Liver (tissue), 9 donors: Measurements from ENCODE around the gene ABCB9. TPM values are rescaled to one million over a fixed set of nuclear protein-coding genes. Genes with fewer than 3 reads are reported as not detected.

Experiments
- DNase-seq: peaks from one replicate; pipeline ENCODE4 v3.0.0-alpha.2; 2017; ENCODE audit warnings: low spot score
- H3K27ac ChIP-seq, 2 donors: one replicate each; pipeline ENCODE4 v1.7.0; 2013; ENCODE audit warnings: inconsistent platforms in 2 of 2, low read length in 2 of 2, control low read depth in 1 of 2, low read depth in 1 of 2, mild to moderate bottlenecking in 1 of 2
- H3K27me3 ChIP-seq, 4 donors: one replicate each; pipeline versions ENCODE4 v1.6.1 to v1.7.0; 2013; ENCODE audit warnings: low read length in 3 of 4, inconsistent platforms in 1 of 4, mild to moderate bottlenecking in 1 of 4, moderate library complexity in 1 of 4; ENCODE audit not compliant: control insufficient read depth in 4 of 4, insufficient read depth in 4 of 4
- H3K36me3 ChIP-seq, 4 donors: one replicate each; pipeline versions ENCODE4 v1.6.1 to v1.7.0; 2013; ENCODE audit warnings: low read length in 3 of 4, mild to moderate bottlenecking in 3 of 4, low read depth in 1 of 4, moderate library complexity in 1 of 4; ENCODE audit not compliant: control insufficient read depth in 4 of 4, insufficient read depth in 3 of 4
- H3K4me1 ChIP-seq, 4 donors: one replicate each; pipeline versions ENCODE4 v1.6.1 to v1.7.0; 2013; ENCODE audit warnings: low read length in 3 of 4, mild to moderate bottlenecking in 3 of 4, moderate library complexity in 1 of 4; ENCODE audit not compliant: control insufficient read depth in 4 of 4, insufficient read depth in 4 of 4
- H3K4me3 ChIP-seq, 3 donors: one replicate each; pipeline versions ENCODE4 v1.6.1 to v1.7.0; 2013; ENCODE audit warnings: low read length in 3 of 3, control low read depth in 1 of 3, low read depth in 1 of 3, mild to moderate bottlenecking in 1 of 3
- H3K9ac ChIP-seq, 2 donors: one replicate each; pipeline ENCODE4 v1.7.0; 2013; ENCODE audit warnings: low read length in 2 of 2, mild to moderate bottlenecking in 2 of 2, moderate library complexity in 2 of 2, control low read depth in 1 of 2, low read depth in 1 of 2
- H3K9me3 ChIP-seq, 4 donors: one replicate each; pipeline versions ENCODE4 v1.6.1 to v1.7.0; 2013; ENCODE audit warnings: low read length in 3 of 4; ENCODE audit not compliant: control insufficient read depth in 4 of 4
- ATF3 ChIP-seq: IDR thresholded peaks from 2 replicates; pipeline ENCODE4 v1.6.1; 2016; ENCODE audit warnings: antibody characterized with exemption
- CTCF ChIP-seq: fragments of 150-350 bp; IDR thresholded peaks from 2 replicates; pipeline ENCODE4 v1.5.1; 2017; ENCODE audit warnings: improper control_type of control experiment, low read depth, low read length; ENCODE audit not compliant: missing input control
- EGR1 ChIP-seq, 2 donors: IDR thresholded peaks; 2 replicates each; pipeline ENCODE4 v1.6.1; 2016 to 2018; ENCODE audit warnings: antibody characterized with exemption in 2 of 2, low read depth in 2 of 2
- FOXA1 ChIP-seq: IDR thresholded peaks from 2 replicates; pipeline ENCODE4 v1.6.1; 2016; ENCODE audit warnings: antibody characterized with exemption
- FOXA2 ChIP-seq: IDR thresholded peaks from 2 replicates; pipeline ENCODE4 v1.6.1; 2016; ENCODE audit warnings: antibody characterized with exemption
- GABPA ChIP-seq, 2 donors: IDR thresholded peaks in 1 of 2; conservative IDR thresholded peaks in 1 of 2; 2 replicates each; pipeline ENCODE4 v1.6.1; 2016; ENCODE audit warnings: antibody characterized with exemption in 2 of 2, mild to moderate bottlenecking in 1 of 2, moderate library complexity in 1 of 2
- HNF4A ChIP-seq, 2 donors: conservative IDR thresholded peaks; 2 replicates each; pipeline ENCODE4 v1.6.1; 2016; ENCODE audit warnings: antibody characterized with exemption in 2 of 2, mild to moderate bottlenecking in 2 of 2
- HNF4G ChIP-seq: IDR thresholded peaks from 2 replicates; pipeline ENCODE4 v1.6.1; 2016; ENCODE audit warnings: antibody characterized with exemption
- JUND ChIP-seq, 2 donors: IDR thresholded peaks; 2 replicates each; pipeline ENCODE4 v1.6.1; 2016; ENCODE audit warnings: antibody characterized with exemption in 2 of 2
- MAX ChIP-seq: IDR thresholded peaks from 2 replicates; pipeline ENCODE4 v1.6.1; 2016; ENCODE audit warnings: antibody characterized with exemption
- NR2F2 ChIP-seq: IDR thresholded peaks from 2 replicates; pipeline ENCODE4 v1.6.1; 2016; ENCODE audit warnings: antibody characterized with exemption
- RAD21 ChIP-seq, 2 donors: IDR thresholded peaks; 2 replicates each; pipeline ENCODE4 v1.6.1; 2016; ENCODE audit warnings: antibody characterized with exemption in 2 of 2, mild to moderate bottlenecking in 2 of 2
- RXRA ChIP-seq, 2 donors: IDR thresholded peaks; 2 replicates each; pipeline ENCODE4 v1.6.1; 2017 to 2018; ENCODE audit warnings: antibody characterized with exemption in 2 of 2, mild to moderate bottlenecking in 1 of 2
- SP1 ChIP-seq: IDR thresholded peaks from 2 replicates; pipeline ENCODE4 v1.6.1; 2018; ENCODE audit warnings: antibody characterized with exemption, mild to moderate bottlenecking
- TAF1 ChIP-seq: conservative IDR thresholded peaks from 2 replicates; pipeline ENCODE4 v1.6.1; 2016; ENCODE audit warnings: antibody characterized with exemption, mild to moderate bottlenecking
- YY1 ChIP-seq: IDR thresholded peaks from 2 replicates; pipeline ENCODE4 v1.6.1; 2016; ENCODE audit warnings: antibody characterized with exemption, mild to moderate bottlenecking
- WGBS: extraction: QIAGEN DNeasy Blood & Tissue Kit; methylation state at CpG from one replicate; pipeline ENCODE4 v1.1.7; 2013; 5-methylcytosine and 5-hydroxymethylcytosine counted together
- polyA plus RNA-seq, 2 donors: library from polyadenylated mRNA; stranded (reverse) in 1 of 2; unstranded in 1 of 2; fragments of 200-250 nt in 1 of 2; fragments of >200 nt in 1 of 2; fragmentation: Nextera tagmentation in 1 of 2; extraction: Ambion mirVana in 1 of 2; gene quantifications; one replicate each; pipeline versions ENCODE4 v1.2.1 to v1.2.3, GENCODE V29; 2013 to 2015
- total RNA-seq, 2 donors: library from RNA; depleted of rRNA; stranded (reverse); fragments of >200 nt; gene quantifications; one replicate each; pipeline ENCODE4 v1.2.3, GENCODE V29; 2014
- TF ChIP-seq, protein P1 (sequence below): IDR thresholded peaks from 2 replicates; pipeline ENCODE4 v1.6.1; 2016; ENCODE audit warnings: antibody characterized with exemption, mild to moderate bottlenecking
- TF ChIP-seq, protein P2 (sequence below): IDR thresholded peaks from 2 replicates; pipeline ENCODE4 v1.6.1; 2016; ENCODE audit warnings: antibody characterized with exemption
- donor health status: healthy.
- donor health status: healthy.
- donor health status: healthy.
- donor health status: healthy.
- donor health status: healthy.

The ABCB9 gene
- total and polyA plus RNA-seq, 4 donors = 0.29 to 3.3 (median 1.3) TPM

- H3K4me1 ChIP-seq = no peaks in the 10 kb centered on the region
- no peak overlapping the region for H3K4me3 ChIP-seq
- H3K9me3 ChIP-seq = no peaks in the 10 kb centered on the region
- 87% methylated on average over 14 of the region's 14 CpGs for WGBS
- no peaks in the 10 kb centered on the region for H3K36me3 ChIP-seq
- H3K27me3 ChIP-seq = no peaks in the 10 kb centered on the region
- no peak overlapping the region for H3K9ac ChIP-seq
- no peak for TF ChIP-seq JUND (IDR thresholded peaks at IDR 0.05)
- no peak for TF ChIP-seq SP1
- no peak for TF ChIP-seq HNF4A (conservative IDR thresholded peaks at IDR 0.05)
- H3K27ac ChIP-seq = no peak overlapping the region
- DNase-seq = no peak
Observed at GRCh38 chr12:122944605-122945592, 21.4 kb downstream of the ABCB9 start.

DNA sequence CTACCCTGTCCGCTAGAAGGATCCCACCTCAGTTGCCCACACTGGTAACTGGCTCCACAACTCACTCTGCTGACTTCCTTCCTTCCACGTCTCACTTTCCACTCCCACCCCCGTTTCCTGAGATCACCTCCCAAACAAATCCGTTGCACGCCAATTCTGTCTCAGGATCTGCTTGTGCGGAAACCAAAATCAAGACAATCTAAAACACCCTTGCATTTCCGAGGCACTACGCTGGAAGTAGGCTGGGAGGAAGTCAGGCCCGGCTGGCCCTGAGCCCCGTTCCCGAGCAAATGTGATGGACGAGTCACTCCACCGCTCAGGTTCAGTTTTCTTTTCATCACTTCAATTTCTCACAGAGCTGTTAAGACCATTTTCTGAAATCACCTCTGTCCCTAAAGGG, 23.1 kb downstream of the ABCB9 start:
- Histone ChIP-seq H3K4me3 (no peak overlapping the region), H3K27ac (no peak overlapping the region), H3K9ac (no peak overlapping the region), H3K27me3 (no peaks in the 10 kb centered on the region), H3K36me3 (no peaks in the 10 kb centered on the region), H3K9me3 (no peaks in the 10 kb centered on the region), H3K4me1 (no peaks in the 10 kb centered on the region)
- DNase-seq = no peak
- 75% methylated on average over 13 of the region's 13 CpGs for WGBS
- TF ChIP-seq FOXA2 = no peak
- no peak for TF ChIP-seq EGR1 (IDR thresholded peaks at IDR 0.05; ENCODE audit: low read depth in 2 of 2)
- TF ChIP-seq NR2F2 = peak; percentile 26
- no peak for TF ChIP-seq HNF4G

DNA sequence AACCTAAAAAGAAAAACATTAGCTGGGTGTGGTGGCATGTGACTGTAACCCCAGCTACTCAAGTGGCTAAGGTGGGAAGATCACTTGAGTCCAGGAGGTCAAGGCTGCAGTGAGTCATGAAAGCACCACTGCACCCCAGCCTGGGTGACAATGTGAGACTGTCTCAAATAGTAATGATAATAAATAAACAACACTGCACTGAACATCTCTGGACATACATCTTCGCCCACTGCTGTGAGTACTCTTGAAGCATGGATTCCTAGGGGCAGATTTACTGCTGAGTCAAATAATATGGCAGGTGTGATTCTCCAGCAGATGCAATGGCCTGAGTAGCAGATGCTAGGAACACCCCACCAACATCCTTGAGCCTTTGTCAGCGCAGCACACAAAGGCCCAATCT, 23.6 kb downstream of the ABCB9 start:
- Histone ChIP-seq H3K4me1 (peaks cover 0 to 2% (median 0%) of the 10 kb centered on the region in 4 donors), H3K9ac (no peak overlapping the region), H3K27ac (no peak overlapping the region), H3K27me3 (no peaks in the 10 kb centered on the region), H3K4me3 (no peak overlapping the region), H3K36me3 (no peaks in the 10 kb centered on the region), H3K9me3 (no peaks in the 10 kb centered on the region)
- DNase-seq = no peak
- 93% methylated on average over 2 of the region's 2 CpGs for WGBS
- TF ChIP-seq HNF4A (conservative IDR thresholded peaks at IDR 0.05) (no peak), FOXA1 (no peak), MAX (no peak), RXRA (IDR thresholded peaks at IDR 0.05) (no peak), SP1 (no peak), EGR1 (IDR thresholded peaks at IDR 0.05; ENCODE audit: low read depth in 2 of 2) (no peak), YY1 (no peak), GABPA (IDR thresholded peaks at IDR 0.05 in 1 of 2, conservative IDR thresholded peaks at IDR 0.05 in 1 of 2) (no peak), RAD21 (IDR thresholded peaks at IDR 0.05) (no peak), CTCF (no peak), NR2F2 (no peak), ATF3 (no peak), TAF1 (no peak), JUND (IDR thresholded peaks at IDR 0.05) (no peak), FOXA2 (no peak), HNF4G (no peak)
- TF ChIP-seq, protein P1, sequence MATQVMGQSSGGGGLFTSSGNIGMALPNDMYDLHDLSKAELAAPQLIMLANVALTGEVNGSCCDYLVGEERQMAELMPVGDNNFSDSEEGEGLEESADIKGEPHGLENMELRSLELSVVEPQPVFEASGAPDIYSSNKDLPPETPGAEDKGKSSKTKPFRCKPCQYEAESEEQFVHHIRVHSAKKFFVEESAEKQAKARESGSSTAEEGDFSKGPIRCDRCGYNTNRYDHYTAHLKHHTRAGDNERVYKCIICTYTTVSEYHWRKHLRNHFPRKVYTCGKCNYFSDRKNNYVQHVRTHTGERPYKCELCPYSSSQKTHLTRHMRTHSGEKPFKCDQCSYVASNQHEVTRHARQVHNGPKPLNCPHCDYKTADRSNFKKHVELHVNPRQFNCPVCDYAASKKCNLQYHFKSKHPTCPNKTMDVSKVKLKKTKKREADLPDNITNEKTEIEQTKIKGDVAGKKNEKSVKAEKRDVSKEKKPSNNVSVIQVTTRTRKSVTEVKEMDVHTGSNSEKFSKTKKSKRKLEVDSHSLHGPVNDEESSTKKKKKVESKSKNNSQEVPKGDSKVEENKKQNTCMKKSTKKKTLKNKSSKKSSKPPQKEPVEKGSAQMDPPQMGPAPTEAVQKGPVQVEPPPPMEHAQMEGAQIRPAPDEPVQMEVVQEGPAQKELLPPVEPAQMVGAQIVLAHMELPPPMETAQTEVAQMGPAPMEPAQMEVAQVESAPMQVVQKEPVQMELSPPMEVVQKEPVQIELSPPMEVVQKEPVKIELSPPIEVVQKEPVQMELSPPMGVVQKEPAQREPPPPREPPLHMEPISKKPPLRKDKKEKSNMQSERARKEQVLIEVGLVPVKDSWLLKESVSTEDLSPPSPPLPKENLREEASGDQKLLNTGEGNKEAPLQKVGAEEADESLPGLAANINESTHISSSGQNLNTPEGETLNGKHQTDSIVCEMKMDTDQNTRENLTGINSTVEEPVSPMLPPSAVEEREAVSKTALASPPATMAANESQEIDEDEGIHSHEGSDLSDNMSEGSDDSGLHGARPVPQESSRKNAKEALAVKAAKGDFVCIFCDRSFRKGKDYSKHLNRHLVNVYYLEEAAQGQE = no peak
- TF ChIP-seq, protein P2, sequence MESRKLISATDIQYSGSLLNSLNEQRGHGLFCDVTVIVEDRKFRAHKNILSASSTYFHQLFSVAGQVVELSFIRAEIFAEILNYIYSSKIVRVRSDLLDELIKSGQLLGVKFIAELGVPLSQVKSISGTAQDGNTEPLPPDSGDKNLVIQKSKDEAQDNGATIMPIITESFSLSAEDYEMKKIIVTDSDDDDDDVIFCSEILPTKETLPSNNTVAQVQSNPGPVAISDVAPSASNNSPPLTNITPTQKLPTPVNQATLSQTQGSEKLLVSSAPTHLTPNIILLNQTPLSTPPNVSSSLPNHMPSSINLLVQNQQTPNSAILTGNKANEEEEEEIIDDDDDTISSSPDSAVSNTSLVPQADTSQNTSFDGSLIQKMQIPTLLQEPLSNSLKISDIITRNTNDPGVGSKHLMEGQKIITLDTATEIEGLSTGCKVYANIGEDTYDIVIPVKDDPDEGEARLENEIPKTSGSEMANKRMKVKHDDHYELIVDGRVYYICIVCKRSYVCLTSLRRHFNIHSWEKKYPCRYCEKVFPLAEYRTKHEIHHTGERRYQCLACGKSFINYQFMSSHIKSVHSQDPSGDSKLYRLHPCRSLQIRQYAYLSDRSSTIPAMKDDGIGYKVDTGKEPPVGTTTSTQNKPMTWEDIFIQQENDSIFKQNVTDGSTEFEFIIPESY = no peak
